MM.1S (cell line): ENCODE data around the gene PIK3R5.

Experiments
- DNase-seq: peaks from one replicate; pipeline ENCODE4 v3.0.0-alpha.2; 2015
- H2AFZ ChIP-seq: fragments of 300-600 bp; sonication (generic); 2 replicates; pipeline ENCODE4 v1.6.0; 2016; ENCODE audit warnings: antibody characterized with exemption, low read length
- H3F3A ChIP-seq: fragments of 300-600 bp; sonication (generic); 2 replicates; pipeline ENCODE4 v1.6.1; 2016; ENCODE audit warnings: mild to moderate bottlenecking, antibody characterized with exemption, low read length, moderate library complexity, mixed read lengths; ENCODE audit not compliant: insufficient read depth
- H3K27ac ChIP-seq: fragments of 300-600 bp; sonication (generic); 2 replicates; pipeline ENCODE4 v1.5.1; 2016; ENCODE audit warnings: mild to moderate bottlenecking, low read length
- H3K27me3 ChIP-seq: fragments of 300-600 bp; sonication (generic); replicated peaks from 2 replicates; pipeline ENCODE4 v1.6.0; 2016; ENCODE audit warnings: low read length; ENCODE audit not compliant: insufficient read depth
- H3K36me3 ChIP-seq: fragments of 300-600 bp; sonication (generic); replicated peaks from 2 replicates; pipeline ENCODE4 v1.6.1; 2016; ENCODE audit warnings: mild to moderate bottlenecking, low read length, mixed read lengths; ENCODE audit not compliant: insufficient read depth
- H3K4me1 ChIP-seq: fragments of 300-600 bp; sonication (generic); 2 replicates; pipeline ENCODE4 v1.6.1; 2016; ENCODE audit warnings: low read length, mixed read lengths
- H3K4me2 ChIP-seq: fragments of 300-600 bp; sonication (generic); 2 replicates; pipeline ENCODE4 v1.6.0; 2016; ENCODE audit warnings: low read depth, low read length
- H3K4me3 ChIP-seq: fragments of 300-600 bp; sonication (generic); 2 replicates; pipeline ENCODE4 v1.5.1; 2016; ENCODE audit warnings: low read length, mixed read lengths
- H3K79me2 ChIP-seq: fragments of 300-600 bp; sonication (generic); 2 replicates; pipeline ENCODE4 v1.6.1; 2016; ENCODE audit warnings: mixed run types, low read length, mixed read lengths
- H3K9ac ChIP-seq: fragments of 300-600 bp; sonication (generic); 2 replicates; pipeline ENCODE4 v1.6.1; 2016; ENCODE audit warnings: low read length, mixed read lengths
- H3K9me2 ChIP-seq: fragments of 300-600 bp; sonication (generic); replicated peaks from 2 replicates; pipeline ENCODE4 v1.6.1; 2016; ENCODE audit warnings: mild to moderate bottlenecking, low read length, mixed read lengths; ENCODE audit not compliant: insufficient read depth
- H3K9me3 ChIP-seq: fragments of 300-600 bp; sonication (generic); replicated peaks from 2 replicates; pipeline ENCODE4 v1.6.1; 2016; ENCODE audit warnings: mild to moderate bottlenecking, low read length, mixed read lengths; ENCODE audit not compliant: insufficient read depth
- H4K20me1 ChIP-seq: fragments of 300-600 bp; sonication (generic); 2 replicates; pipeline ENCODE4 v1.6.1; 2016; ENCODE audit warnings: mild to moderate bottlenecking, low read length, moderate library complexity, mixed read lengths; ENCODE audit not compliant: insufficient read depth
- CTCF ChIP-seq: fragments of 300-600 bp; sonication (generic); IDR thresholded peaks from 2 replicates; pipeline ENCODE4 v1.5.1; 2016; ENCODE audit warnings: antibody characterized with exemption, low read length, mixed read lengths
- EZH2 ChIP-seq: fragments of 300-600 bp; sonication (generic); optimal IDR thresholded peaks from 2 replicates; pipeline ENCODE3; 2017; ENCODE audit warnings: low read depth, mild to moderate bottlenecking, antibody characterized with exemption, low read length, mixed read lengths
- EZH2phosphoT487 ChIP-seq: fragments of 300-600 bp; sonication (generic); IDR thresholded peaks from 2 replicates; pipeline ENCODE4 v1.6.1; 2018; ENCODE audit warnings: antibody characterized with exemption, low read length

Gene PIK3R5

GRCh38 chr17:8865811-8866210 lies 99.7 kb downstream of the PIK3R5 start:
- Histone ChIP-seq H4K20me1 (no peaks in the 10 kb centered on the region), H3K9ac (no peak overlapping the region), H3K9me2 (no peaks in the 10 kb centered on the region), H2AFZ (no peak overlapping the region), H3F3A (no peaks in the 10 kb centered on the region), H3K9me3 (no peaks in the 10 kb centered on the region), H3K4me3 (no peak overlapping the region), H3K4me1 (no peaks in the 10 kb centered on the region), H3K4me2 (no peak overlapping the region), H3K79me2 (no peaks in the 10 kb centered on the region), H3K27ac (no peak overlapping the region), H3K27me3 (peaks cover 20% of the 10 kb centered on the region), H3K36me3 (no peaks in the 10 kb centered on the region)
- TF ChIP-seq CTCF (no peak), EZH2phosphoT487 (no peak), EZH2 (no peak)
- DNase-seq = no peak

GRCh38 chr17:8865385-8865784 lies 100.1 kb downstream of the PIK3R5 start:
- no peaks in the 10 kb centered on the region for H3F3A ChIP-seq
- H4K20me1 ChIP-seq = no peaks in the 10 kb centered on the region
- no peak overlapping the region for H3K9ac ChIP-seq
- no peaks in the 10 kb centered on the region for H3K4me1 ChIP-seq
- no peaks in the 10 kb centered on the region for H3K9me3 ChIP-seq
- peaks cover 16% of the 10 kb centered on the region for H3K27me3 ChIP-seq
- TF ChIP-seq CTCF (no peak), EZH2phosphoT487 (no peak), EZH2 (no peak)
- DNase-seq = no peak
- no peak overlapping the region for H3K4me3 ChIP-seq
- no peaks in the 10 kb centered on the region for H3K9me2 ChIP-seq
- no peak overlapping the region for H3K27ac ChIP-seq
- no peak overlapping the region for H3K4me2 ChIP-seq
- no peaks in the 10 kb centered on the region for H3K79me2 ChIP-seq
- no peaks in the 10 kb centered on the region for H3K36me3 ChIP-seq
- no peak overlapping the region for H2AFZ ChIP-seq

DNA sequence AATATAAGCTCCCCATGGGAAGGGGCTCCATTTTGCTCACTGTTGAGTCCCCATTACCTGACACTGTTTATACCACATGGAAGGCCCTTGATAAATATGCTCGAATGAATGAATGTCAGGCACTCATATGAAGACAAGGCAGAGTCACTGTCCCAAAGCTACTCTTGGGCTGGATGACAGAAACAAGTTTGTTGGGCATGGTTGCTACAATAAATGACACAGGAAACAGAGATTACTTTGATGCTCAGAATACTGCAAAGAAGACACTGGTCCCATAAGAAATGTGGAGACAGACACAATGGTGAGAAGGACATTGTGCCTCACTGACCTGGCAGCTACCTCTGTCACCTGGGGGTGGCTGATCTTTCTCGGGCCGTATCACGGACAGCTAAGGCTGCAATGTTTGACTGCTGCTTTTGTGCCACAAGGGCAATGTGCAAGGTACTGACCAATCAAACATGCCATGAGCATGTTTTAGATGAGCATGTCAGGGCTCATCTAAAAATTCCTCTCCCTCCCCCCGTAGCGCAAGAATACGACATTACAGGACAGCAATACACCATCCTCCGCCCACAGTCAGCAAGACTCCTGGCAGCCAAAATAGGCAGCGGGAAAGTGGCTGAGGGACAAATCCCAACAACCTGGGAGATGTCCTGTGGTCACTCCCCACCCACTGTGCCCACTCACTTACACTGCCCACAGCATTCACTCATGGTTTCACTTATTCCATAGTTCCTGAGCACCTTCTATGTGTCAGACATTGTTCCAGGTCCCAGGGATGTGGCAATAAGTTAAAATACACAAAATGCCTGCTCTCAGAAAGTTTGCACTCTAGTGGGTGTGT lies 103.1 kb downstream of the PIK3R5 start:
- no peaks in the 10 kb centered on the region for H3F3A ChIP-seq
- no peaks in the 10 kb centered on the region for H4K20me1 ChIP-seq
- H3K36me3 ChIP-seq = no peaks in the 10 kb centered on the region
- H3K27me3 ChIP-seq = no peaks in the 10 kb centered on the region
- H3K4me1 ChIP-seq = peaks cover 5% of the 10 kb centered on the region; the same call in 1 of the 2 replicates
- TF ChIP-seq EZH2phosphoT487 (no peak), EZH2 (no peak), CTCF (no peak)
- H2AFZ ChIP-seq = no peak overlapping the region
- H3K9me3 ChIP-seq = no peaks in the 10 kb centered on the region
- H3K27ac ChIP-seq = no peak overlapping the region
- no peak overlapping the region for H3K4me3 ChIP-seq
- DNase-seq = no peak
- H3K4me2 ChIP-seq = no peak overlapping the region
- no peaks in the 10 kb centered on the region for H3K9me2 ChIP-seq
- no peaks in the 10 kb centered on the region for H3K79me2 ChIP-seq
- no peak overlapping the region for H3K9ac ChIP-seq
